Fibroblast of mammary gland (primary cell): ENCODE data around the gene LECT2.

Experiments used
- DNase-seq: peaks from one replicate; pipeline ENCODE4 v3.0.0-alpha.2; 2010; ENCODE audit warnings: low read depth
- H3K4me3 ChIP-seq: 2 replicates; pipeline ENCODE4 v1.5.1; 2011; ENCODE audit warnings: low read depth, mild to moderate bottlenecking, low read length, moderate library complexity; ENCODE audit not compliant: control insufficient read depth
- TF ChIP-seq, protein P1 (sequence below): conservative IDR thresholded peaks from 2 replicates; pipeline ENCODE4 v1.5.1; 2011; ENCODE audit warnings: low read depth, low read length, inconsistent platforms; ENCODE audit not compliant: control insufficient read depth, insufficient read depth

LECT2 gene

GRCh38 chr5:135985951-135986350, 31.2 kb upstream of the LECT2 start:
- no peak for DNase-seq
- TF ChIP-seq, protein P1, sequence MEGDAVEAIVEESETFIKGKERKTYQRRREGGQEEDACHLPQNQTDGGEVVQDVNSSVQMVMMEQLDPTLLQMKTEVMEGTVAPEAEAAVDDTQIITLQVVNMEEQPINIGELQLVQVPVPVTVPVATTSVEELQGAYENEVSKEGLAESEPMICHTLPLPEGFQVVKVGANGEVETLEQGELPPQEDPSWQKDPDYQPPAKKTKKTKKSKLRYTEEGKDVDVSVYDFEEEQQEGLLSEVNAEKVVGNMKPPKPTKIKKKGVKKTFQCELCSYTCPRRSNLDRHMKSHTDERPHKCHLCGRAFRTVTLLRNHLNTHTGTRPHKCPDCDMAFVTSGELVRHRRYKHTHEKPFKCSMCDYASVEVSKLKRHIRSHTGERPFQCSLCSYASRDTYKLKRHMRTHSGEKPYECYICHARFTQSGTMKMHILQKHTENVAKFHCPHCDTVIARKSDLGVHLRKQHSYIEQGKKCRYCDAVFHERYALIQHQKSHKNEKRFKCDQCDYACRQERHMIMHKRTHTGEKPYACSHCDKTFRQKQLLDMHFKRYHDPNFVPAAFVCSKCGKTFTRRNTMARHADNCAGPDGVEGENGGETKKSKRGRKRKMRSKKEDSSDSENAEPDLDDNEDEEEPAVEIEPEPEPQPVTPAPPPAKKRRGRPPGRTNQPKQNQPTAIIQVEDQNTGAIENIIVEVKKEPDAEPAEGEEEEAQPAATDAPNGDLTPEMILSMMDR, result no peak
- H3K4me3 ChIP-seq, result no peak overlapping the region

GRCh38 chr5:135980620-135981019, 25.8 kb upstream of the LECT2 start:
- no peak overlapping the region for H3K4me3 ChIP-seq
- DNase-seq, result peak; percentile 21
- TF ChIP-seq, protein P1, result no peak

DNA sequence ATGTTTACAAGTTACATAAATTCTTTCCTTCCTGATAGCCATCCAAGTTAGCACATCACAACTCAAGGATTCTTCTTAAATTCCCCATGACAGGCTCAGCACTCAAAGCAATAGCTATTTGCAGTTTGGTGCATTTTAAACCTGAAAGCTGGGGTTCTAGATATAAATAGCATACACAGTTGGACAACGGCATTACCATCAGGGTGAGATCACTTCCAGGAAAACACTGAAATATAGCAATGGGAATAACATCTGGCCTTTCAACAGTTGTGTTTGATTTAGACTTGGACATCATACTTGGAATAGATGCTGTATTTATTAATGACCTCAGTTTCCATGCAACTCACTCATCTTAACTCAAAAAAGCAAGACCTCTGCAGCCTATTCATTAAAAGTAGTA, 24.7 kb upstream of the LECT2 start:
- TF ChIP-seq, protein P1, result no peak
- H3K4me3 ChIP-seq, result no peak overlapping the region
- DNase-seq, result peak; percentile 94

GRCh38 chr5:135978993-135979392, 24.2 kb upstream of the LECT2 start:
- H3K4me3 ChIP-seq, result no peak overlapping the region
- TF ChIP-seq, protein P1, result no peak
- no peak for DNase-seq

DNA sequence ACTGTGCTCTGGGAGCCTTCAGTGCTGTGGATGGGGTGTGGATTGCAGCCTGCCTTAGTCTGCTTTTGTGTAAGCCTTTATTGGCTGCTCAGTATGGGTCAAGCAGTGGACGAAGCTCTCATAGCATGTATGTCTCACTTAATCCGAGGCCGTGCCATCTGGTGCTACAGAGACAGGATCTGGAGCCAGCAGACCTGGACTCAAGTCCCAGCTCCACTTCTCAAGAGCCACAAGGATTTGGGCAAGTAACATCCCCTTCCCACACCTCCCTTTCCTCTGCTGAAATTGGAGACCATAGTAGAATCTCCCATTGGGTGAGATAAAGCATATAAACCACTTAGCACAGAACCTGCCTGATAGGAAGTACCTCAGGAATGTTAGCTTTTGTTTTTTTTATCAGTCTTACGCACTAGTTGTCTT, 23.4 kb upstream of the LECT2 start:
- TF ChIP-seq, protein P1, result no peak
- DNase-seq, result no peak

DNA sequence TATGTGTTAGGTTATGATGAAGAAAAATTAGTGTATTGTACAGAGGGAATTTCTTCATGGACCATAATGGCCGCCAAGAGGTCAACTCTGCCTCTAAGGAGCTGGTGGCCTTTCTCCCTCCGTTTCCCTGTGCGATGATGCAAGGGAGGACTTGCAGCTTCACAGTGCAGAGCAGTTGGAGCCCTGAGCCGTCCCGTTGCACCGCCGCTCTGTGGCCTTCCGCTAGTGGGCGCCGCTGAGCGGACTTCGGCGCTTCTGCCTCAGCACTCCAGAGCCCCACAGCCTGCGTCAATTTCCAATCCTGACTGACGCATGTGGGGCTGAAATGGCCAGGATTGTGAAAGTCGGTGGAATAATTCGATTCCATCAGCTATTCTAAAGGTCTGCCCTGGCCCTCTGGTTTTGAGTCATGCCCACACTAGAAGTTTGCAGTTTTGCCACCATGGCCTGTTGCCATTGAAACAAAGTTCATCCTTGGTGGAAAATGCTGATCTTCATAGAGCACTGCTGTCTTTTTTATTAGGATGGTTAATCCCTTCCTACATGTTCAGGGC, 22.7 kb upstream of the LECT2 start:
- TF ChIP-seq, protein P1, result peak; percentile 5
- H3K4me3 ChIP-seq, result no peak overlapping the region

More for the DNA sequence above, 23.4 kb upstream of the LECT2 start:
- no peak overlapping the region for H3K4me3 ChIP-seq

GRCh38 chr5:135976216-135976615, 21.4 kb upstream of the LECT2 start:
- DNase-seq, result no peak
- TF ChIP-seq, protein P1, result no peak
- H3K4me3 ChIP-seq, result no peak overlapping the region

More for the DNA sequence above, 22.7 kb upstream of the LECT2 start:
- no peak for DNase-seq
